D721Med (cell line): ENCODE measurements around the gene TP53INP2.

Experiments used
- DNase-seq: peaks from one replicate; pipeline ENCODE4 v3.0.0; 2011; ENCODE audit warnings: low spot score; ENCODE audit not compliant: insufficient read length
- FAIRE-seq: peaks from 2 replicates; lab custom pipeline; 2011; peaks lifted over from hg19 to GRCh38; lab: Jason Lieb, UNC
- TF ChIP-seq, protein P1 (sequence below): IDR thresholded peaks from 2 replicates; pipeline ENCODE4 v1.5.1; 2012; ENCODE audit warnings: mild to moderate bottlenecking, control low read depth; ENCODE audit not compliant: insufficient read depth; ENCODE audit errors: missing control alignments

Gene TP53INP2

DNA sequence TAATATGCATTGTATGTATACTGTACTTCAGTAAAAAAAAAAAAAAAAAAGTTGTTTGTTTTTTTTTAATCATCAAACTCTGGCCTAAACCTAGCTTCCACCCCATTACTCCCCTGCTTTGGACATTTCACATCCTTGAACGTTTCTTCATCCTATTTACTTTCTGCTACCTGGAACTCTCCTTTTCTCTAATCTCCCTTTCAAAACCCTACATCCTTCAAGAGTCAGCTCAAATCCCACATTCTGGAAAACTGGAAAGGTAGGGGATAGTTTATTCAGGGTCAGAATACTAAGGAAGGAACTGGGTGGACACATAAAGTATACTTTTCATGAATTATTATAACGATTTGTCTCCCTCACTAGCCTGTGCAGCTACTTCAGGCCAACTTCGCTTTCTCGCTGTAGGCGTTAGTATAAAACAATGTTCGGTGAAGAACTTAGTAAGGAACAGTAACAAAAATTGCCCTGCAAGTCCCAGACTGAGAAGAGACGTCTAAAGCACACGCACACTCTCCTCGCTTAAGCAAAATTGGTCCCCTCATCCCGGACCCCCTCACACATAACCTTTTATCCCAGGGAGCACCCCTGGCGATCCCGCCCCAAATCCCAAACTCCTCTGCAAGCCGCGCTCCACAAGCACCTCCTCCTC lies 28.0 kb upstream of the TP53INP2 start:
- DNase-seq (no peak), FAIRE-seq (no peak)
- TF ChIP-seq, protein P1, sequence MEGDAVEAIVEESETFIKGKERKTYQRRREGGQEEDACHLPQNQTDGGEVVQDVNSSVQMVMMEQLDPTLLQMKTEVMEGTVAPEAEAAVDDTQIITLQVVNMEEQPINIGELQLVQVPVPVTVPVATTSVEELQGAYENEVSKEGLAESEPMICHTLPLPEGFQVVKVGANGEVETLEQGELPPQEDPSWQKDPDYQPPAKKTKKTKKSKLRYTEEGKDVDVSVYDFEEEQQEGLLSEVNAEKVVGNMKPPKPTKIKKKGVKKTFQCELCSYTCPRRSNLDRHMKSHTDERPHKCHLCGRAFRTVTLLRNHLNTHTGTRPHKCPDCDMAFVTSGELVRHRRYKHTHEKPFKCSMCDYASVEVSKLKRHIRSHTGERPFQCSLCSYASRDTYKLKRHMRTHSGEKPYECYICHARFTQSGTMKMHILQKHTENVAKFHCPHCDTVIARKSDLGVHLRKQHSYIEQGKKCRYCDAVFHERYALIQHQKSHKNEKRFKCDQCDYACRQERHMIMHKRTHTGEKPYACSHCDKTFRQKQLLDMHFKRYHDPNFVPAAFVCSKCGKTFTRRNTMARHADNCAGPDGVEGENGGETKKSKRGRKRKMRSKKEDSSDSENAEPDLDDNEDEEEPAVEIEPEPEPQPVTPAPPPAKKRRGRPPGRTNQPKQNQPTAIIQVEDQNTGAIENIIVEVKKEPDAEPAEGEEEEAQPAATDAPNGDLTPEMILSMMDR: no peak

DNA sequence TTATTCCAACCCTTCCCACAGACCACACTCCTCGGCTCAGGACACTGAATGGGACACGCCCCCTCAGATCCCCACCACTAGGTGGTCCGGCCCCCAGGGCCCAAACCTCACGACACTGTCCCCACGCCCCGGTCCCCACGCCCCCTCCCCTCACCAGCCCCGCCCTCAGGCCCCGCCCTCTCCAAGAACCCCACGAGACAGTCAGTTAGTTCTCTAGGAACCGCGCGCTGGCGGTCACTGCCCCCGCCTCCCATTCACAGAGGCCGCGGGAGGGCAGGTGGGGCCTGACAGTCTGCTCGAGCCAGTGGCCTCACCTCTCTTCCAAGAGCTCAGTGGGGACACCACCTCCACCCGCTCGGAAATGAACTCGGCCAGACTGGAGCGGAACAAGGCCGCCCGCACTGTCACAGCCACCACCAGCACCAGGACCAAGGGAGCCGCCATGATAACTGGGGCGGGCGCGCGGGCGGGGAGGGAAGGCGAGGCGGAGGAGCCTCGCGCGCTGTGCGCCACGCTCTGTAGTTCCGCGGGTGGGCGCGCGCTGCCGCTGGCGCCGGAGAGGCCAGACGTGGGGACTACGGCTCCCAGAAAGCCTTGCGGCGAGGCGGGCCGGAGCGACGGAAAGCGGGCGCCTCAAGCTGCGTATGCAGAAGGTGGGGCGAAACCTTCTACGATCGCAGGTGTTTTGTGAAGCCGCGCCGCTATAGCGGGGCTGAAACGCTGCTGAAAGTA lies 27.3 kb upstream of the TP53INP2 start, which contains the start of gene PIGU:
Gene PIGU, minus strand, starts transcription at position 451 of the 732 bp plus-strand sequence. Its CDS starts 7 bp downstream, at position 444.
- peak; percentile 89 for DNase-seq
- no peak for FAIRE-seq
- TF ChIP-seq, protein P1: no peak

DNA sequence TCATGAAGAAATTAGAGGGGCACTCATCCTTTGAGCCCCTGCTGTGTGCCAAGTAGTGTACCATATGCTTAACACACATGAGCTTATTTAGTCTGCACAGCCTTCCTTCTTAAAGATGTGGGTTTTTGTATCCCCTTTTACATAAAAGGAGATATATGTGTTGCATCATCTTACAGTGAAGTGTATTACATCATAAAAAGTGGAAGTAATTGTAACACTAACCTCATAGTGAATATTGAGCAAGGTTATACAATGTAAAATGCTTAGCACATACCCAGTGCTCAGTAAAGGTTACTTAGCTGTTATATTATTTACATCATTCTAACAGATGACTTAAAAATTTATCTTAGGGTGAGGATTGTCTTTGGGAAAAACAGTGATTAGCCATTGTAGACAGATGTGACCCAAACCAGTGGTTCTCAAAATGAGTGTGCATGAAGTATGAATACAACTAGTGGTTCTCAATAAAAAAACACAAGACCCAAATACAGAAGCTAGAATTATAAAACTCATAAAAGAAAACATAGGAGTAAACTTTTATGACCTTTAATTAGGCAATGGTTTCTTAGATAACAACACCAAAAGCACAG lies 23.5 kb upstream of the TP53INP2 start:
- TF ChIP-seq, protein P1: no peak
- DNase-seq (no peak), FAIRE-seq (no peak)

DNA sequence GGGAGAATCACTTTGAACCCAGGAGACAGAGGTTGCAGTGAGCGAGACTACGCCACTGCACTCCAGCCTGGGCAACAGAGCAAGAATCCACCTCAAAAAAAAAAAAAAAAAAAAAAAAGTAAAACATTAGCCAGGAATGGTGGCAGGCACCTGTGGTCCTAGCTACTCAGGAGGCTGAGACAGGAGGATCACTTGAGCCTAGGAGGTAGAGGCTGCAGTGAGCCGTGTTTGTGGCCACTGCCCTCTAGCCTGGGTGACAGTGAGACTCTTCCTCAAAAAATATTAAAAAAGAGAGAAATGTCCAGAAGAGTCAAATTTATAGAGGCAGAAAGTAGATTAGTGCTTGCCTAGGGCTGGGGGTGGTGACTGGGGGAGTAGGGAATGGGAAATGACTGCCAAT lies 20.5 kb upstream of the TP53INP2 start:
- DNase-seq (no peak), FAIRE-seq (no peak)
- TF ChIP-seq, protein P1: no peak

DNA sequence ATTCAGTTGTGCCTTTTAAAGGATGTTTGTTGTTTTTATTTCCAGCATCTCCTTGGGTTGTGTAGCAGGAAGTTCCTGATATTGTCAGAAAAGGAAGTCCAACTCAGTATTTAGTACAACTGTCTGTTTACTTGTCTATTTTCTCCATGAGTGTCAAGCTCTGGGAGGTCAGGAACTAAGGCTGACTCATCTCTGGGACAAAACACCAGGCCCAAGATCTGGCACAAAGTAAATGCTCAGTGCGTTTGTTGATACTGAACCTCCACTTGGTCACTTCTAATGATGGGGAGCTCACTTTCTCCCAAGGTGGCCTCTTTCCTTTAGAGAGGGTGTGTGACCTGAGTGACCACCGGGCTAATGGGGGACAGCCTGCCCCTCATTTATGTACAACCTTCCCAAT lies 14.7 kb upstream of the TP53INP2 start:
- FAIRE-seq (no peak), DNase-seq (no peak)
- TF ChIP-seq, protein P1: no peak

DNA sequence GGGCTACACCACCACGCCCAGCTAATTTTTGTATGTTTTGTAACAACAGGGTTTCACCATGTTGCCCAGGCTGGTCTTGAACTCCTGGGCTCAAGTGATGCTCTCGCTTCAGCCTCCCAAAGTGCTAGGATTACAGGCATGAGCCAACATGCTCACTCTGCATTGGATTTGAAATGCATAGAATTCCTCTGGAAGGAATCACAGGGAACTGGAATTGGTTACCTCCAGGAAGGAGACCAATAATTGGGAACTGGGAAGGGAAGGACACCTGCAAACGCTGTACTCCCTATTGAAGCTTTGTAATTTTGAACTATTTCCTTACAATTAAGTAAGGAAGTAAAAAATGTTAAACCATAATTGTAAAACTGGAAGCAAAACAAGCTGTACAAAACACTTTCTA lies 12.3 kb upstream of the TP53INP2 start:
- TF ChIP-seq, protein P1: no peak
- DNase-seq: no peak
- FAIRE-seq: no peak
